ENCODE results near the gene UTP14C. TPM values are rescaled to one million over a fixed set of nuclear protein-coding genes. Genes with fewer than 3 reads are reported as not detected.
"Not testable (repeated sequence)": the region's sequence is repeated elsewhere in the genome, so short reads cannot be mapped to it uniquely, and the experiment has no call there.

The UTP14C gene
- total RNA-seq, 1 experiment from 2014 or later, result 10.1 TPM

GRCh38 chr13:52036037-52036436 is 11.5 kb downstream of the UTP14C start:
- H3K79me2 ChIP-seq (ENCODE audit: low read length), result no peaks in the 10 kb centered on the region
- no peaks in the 10 kb centered on the region for H3K9me2 ChIP-seq (replicated peaks; ENCODE audit: insufficient read depth, low read length)
- H3K27ac ChIP-seq (ENCODE audit: low read length), result no peak overlapping the region
- no peak overlapping the region for H3K9ac ChIP-seq (ENCODE audit: low read length)
- no peak for DNase-seq
- no peak overlapping the region for H2AFZ ChIP-seq (ENCODE audit: low read length)
- no peak overlapping the region for H3K4me3 ChIP-seq (ENCODE audit: low read length)
- no peaks in the 10 kb centered on the region for H3K9me3 ChIP-seq (ENCODE audit: low read length)
- H3K4me1 ChIP-seq (ENCODE audit: low read length), result no peaks in the 10 kb centered on the region
- H4K20me1 ChIP-seq (ENCODE audit: insufficient read depth, low read depth, low read length), result peaks cover 16% of the 10 kb centered on the region; the same call in 1 of the 2 replicates
- no peaks in the 10 kb centered on the region for H3K36me3 ChIP-seq (ENCODE audit: insufficient read depth, low read length)
- no peak overlapping the region for H3K4me2 ChIP-seq (ENCODE audit: low read depth, low read length, poor library complexity, severe bottlenecking)
- no peaks in the 10 kb centered on the region for H3K27me3 ChIP-seq (ENCODE audit: low read length)

- no peaks in the 10 kb centered on the region for H3K4me1 ChIP-seq (ENCODE audit: low read length)
- H3K27me3 ChIP-seq (ENCODE audit: low read length), result no peaks in the 10 kb centered on the region
- H3K79me2 ChIP-seq (ENCODE audit: low read length), result no peaks in the 10 kb centered on the region
- no peak overlapping the region for H3K4me2 ChIP-seq (ENCODE audit: low read depth, low read length, poor library complexity, severe bottlenecking)
- DNase-seq, result no peak
- no peak overlapping the region for H3K9ac ChIP-seq (ENCODE audit: low read length)
- no peaks in the 10 kb centered on the region for H3K9me2 ChIP-seq (replicated peaks; ENCODE audit: insufficient read depth, low read length)
- no peak overlapping the region for H2AFZ ChIP-seq (ENCODE audit: low read length)
- H4K20me1 ChIP-seq (ENCODE audit: insufficient read depth, low read depth, low read length), result no peaks in the 10 kb centered on the region
- no peak overlapping the region for H3K4me3 ChIP-seq (ENCODE audit: low read length)
- no peaks in the 10 kb centered on the region for H3K9me3 ChIP-seq (ENCODE audit: low read length)
- H3K36me3 ChIP-seq (ENCODE audit: insufficient read depth, low read length), result no peaks in the 10 kb centered on the region
- no peak overlapping the region for H3K27ac ChIP-seq (ENCODE audit: low read length)
Observed at GRCh38 chr13:52043675-52044074, 19.2 kb downstream of the UTP14C start.

GRCh38 chr13:52047463-52047862 is 23.0 kb downstream of the UTP14C start:
- Histone ChIP-seq H3K79me2 (ENCODE audit: low read length) (no peaks in the 10 kb centered on the region), H3K27me3 (ENCODE audit: low read length) (no peaks in the 10 kb centered on the region), H3K36me3 (ENCODE audit: insufficient read depth, low read length) (no peaks in the 10 kb centered on the region), H3K9me3 (ENCODE audit: low read length) (no peaks in the 10 kb centered on the region), H3K4me3 (ENCODE audit: low read length) (no peak overlapping the region), H2AFZ (ENCODE audit: low read length) (no peak overlapping the region), H4K20me1 (ENCODE audit: insufficient read depth, low read depth, low read length) (no peaks in the 10 kb centered on the region), H3K9me2 (replicated peaks; ENCODE audit: insufficient read depth, low read length) (no peaks in the 10 kb centered on the region), H3K9ac (ENCODE audit: low read length) (no peak overlapping the region), H3K4me1 (ENCODE audit: low read length) (no peaks in the 10 kb centered on the region), H3K4me2 (ENCODE audit: low read depth, low read length, poor library complexity, severe bottlenecking) (no peak overlapping the region), H3K27ac (ENCODE audit: low read length) (no peak overlapping the region)
- DNase-seq, result no peak

GRCh38 chr13:52048516-52048915 is 24.0 kb downstream of the UTP14C start:
- H3K27me3 ChIP-seq (ENCODE audit: low read length), result no peaks in the 10 kb centered on the region
- H3K4me1 ChIP-seq (ENCODE audit: low read length), result no peaks in the 10 kb centered on the region
- no peak overlapping the region for H3K27ac ChIP-seq (ENCODE audit: low read length)
- no peaks in the 10 kb centered on the region for H3K36me3 ChIP-seq (ENCODE audit: insufficient read depth, low read length)
- H3K9ac ChIP-seq (ENCODE audit: low read length), result no peak overlapping the region
- no peaks in the 10 kb centered on the region for H3K79me2 ChIP-seq (ENCODE audit: low read length)
- DNase-seq, result no peak
- H3K9me2 ChIP-seq (replicated peaks; ENCODE audit: insufficient read depth, low read length), result no peaks in the 10 kb centered on the region
- no peak overlapping the region for H3K4me2 ChIP-seq (ENCODE audit: low read depth, low read length, poor library complexity, severe bottlenecking)
- H2AFZ ChIP-seq (ENCODE audit: low read length), result no peak overlapping the region
- H3K4me3 ChIP-seq (ENCODE audit: low read length), result no peak overlapping the region
- no peaks in the 10 kb centered on the region for H4K20me1 ChIP-seq (ENCODE audit: insufficient read depth, low read depth, low read length)
- H3K9me3 ChIP-seq (ENCODE audit: low read length), result no peaks in the 10 kb centered on the region

- H3K4me1 ChIP-seq (ENCODE audit: low read length), result no peaks in the 10 kb centered on the region
- H3K9me2 ChIP-seq (replicated peaks; ENCODE audit: insufficient read depth, low read length), result no peaks in the 10 kb centered on the region
- H3K9ac ChIP-seq (ENCODE audit: low read length), result no peak overlapping the region
- H4K20me1 ChIP-seq (ENCODE audit: insufficient read depth, low read depth, low read length), result no peaks in the 10 kb centered on the region
- no peak overlapping the region for H3K4me3 ChIP-seq (ENCODE audit: low read length)
- no peaks in the 10 kb centered on the region for H3K36me3 ChIP-seq (ENCODE audit: insufficient read depth, low read length)
- DNase-seq, result no peak
- H2AFZ ChIP-seq (ENCODE audit: low read length), result no peak overlapping the region
- no peaks in the 10 kb centered on the region for H3K79me2 ChIP-seq (ENCODE audit: low read length)
- H3K9me3 ChIP-seq (ENCODE audit: low read length), result no peaks in the 10 kb centered on the region
- no peak overlapping the region for H3K27ac ChIP-seq (ENCODE audit: low read length)
- H3K27me3 ChIP-seq (ENCODE audit: low read length), result no peaks in the 10 kb centered on the region
- H3K4me2 ChIP-seq (ENCODE audit: low read depth, low read length, poor library complexity, severe bottlenecking), result no peak overlapping the region
Observed at GRCh38 chr13:52051400-52051799, 26.9 kb downstream of the UTP14C start.

GRCh38 chr13:52053460-52053859 is 29.0 kb downstream of the UTP14C start:
- no peaks in the 10 kb centered on the region for H3K9me2 ChIP-seq (replicated peaks; ENCODE audit: insufficient read depth, low read length)
- H3K4me2 ChIP-seq (ENCODE audit: low read depth, low read length, poor library complexity, severe bottlenecking), result no peak overlapping the region
- no peaks in the 10 kb centered on the region for H4K20me1 ChIP-seq (ENCODE audit: insufficient read depth, low read depth, low read length)
- H3K9ac ChIP-seq (ENCODE audit: low read length), result no peak overlapping the region
- no peak overlapping the region for H3K27ac ChIP-seq (ENCODE audit: low read length)
- no peaks in the 10 kb centered on the region for H3K79me2 ChIP-seq (ENCODE audit: low read length)
- no peak for DNase-seq
- no peak overlapping the region for H2AFZ ChIP-seq (ENCODE audit: low read length)
- no peaks in the 10 kb centered on the region for H3K9me3 ChIP-seq (ENCODE audit: low read length)
- no peaks in the 10 kb centered on the region for H3K36me3 ChIP-seq (ENCODE audit: insufficient read depth, low read length)
- H3K27me3 ChIP-seq (ENCODE audit: low read length), result no peaks in the 10 kb centered on the region
- no peaks in the 10 kb centered on the region for H3K4me1 ChIP-seq (ENCODE audit: low read length)
- H3K4me3 ChIP-seq (ENCODE audit: low read length), result no peak overlapping the region

- H3K27ac ChIP-seq (ENCODE audit: low read length); H3K9me3 ChIP-seq (ENCODE audit: low read length); H3K27me3 ChIP-seq (ENCODE audit: low read length); H3K4me3 ChIP-seq (ENCODE audit: low read length); H3K4me1 ChIP-seq (ENCODE audit: low read length); H3K9me2 ChIP-seq (replicated peaks; ENCODE audit: insufficient read depth, low read length); H3K79me2 ChIP-seq (ENCODE audit: low read length); DNase-seq; H4K20me1 ChIP-seq (ENCODE audit: insufficient read depth, low read depth, low read length); H3K9ac ChIP-seq (ENCODE audit: low read length); H2AFZ ChIP-seq (ENCODE audit: low read length); H3K4me2 ChIP-seq (ENCODE audit: low read depth, low read length, poor library complexity, severe bottlenecking); H3K36me3 ChIP-seq (ENCODE audit: insufficient read depth, low read length): not testable (repeated sequence)
Observed at GRCh38 chr13:52061064-52061463, 36.6 kb downstream of the UTP14C start.

GRCh38 chr13:52061587-52061986 is 37.1 kb downstream of the UTP14C start:
- Histone ChIP-seq H2AFZ (ENCODE audit: low read length) (no peak overlapping the region), H3K27ac (ENCODE audit: low read length) (no peak overlapping the region), H3K4me2 (ENCODE audit: low read depth, low read length, poor library complexity, severe bottlenecking) (no peak overlapping the region), H3K9ac (ENCODE audit: low read length) (no peak overlapping the region), H3K4me1 (ENCODE audit: low read length) (no peaks in the 10 kb centered on the region), H3K79me2 (ENCODE audit: low read length) (no peaks in the 10 kb centered on the region), H3K36me3 (ENCODE audit: insufficient read depth, low read length) (no peaks in the 10 kb centered on the region), H3K9me2 (replicated peaks; ENCODE audit: insufficient read depth, low read length) (no peaks in the 10 kb centered on the region), H3K9me3 (ENCODE audit: low read length) (no peaks in the 10 kb centered on the region), H3K4me3 (ENCODE audit: low read length) (no peak overlapping the region), H4K20me1 (ENCODE audit: insufficient read depth, low read depth, low read length) (no peaks in the 10 kb centered on the region), H3K27me3 (ENCODE audit: low read length) (no peaks in the 10 kb centered on the region)
- DNase-seq, result no peak

GRCh38 chr13:52067237-52067636 is 42.7 kb downstream of the UTP14C start:
- H3K36me3 ChIP-seq (ENCODE audit: insufficient read depth, low read length), result no peaks in the 10 kb centered on the region
- H3K27ac ChIP-seq (ENCODE audit: low read length), result no peak overlapping the region
- no peak for DNase-seq
- no peak overlapping the region for H3K4me2 ChIP-seq (ENCODE audit: low read depth, low read length, poor library complexity, severe bottlenecking)
- no peaks in the 10 kb centered on the region for H3K79me2 ChIP-seq (ENCODE audit: low read length)
- H3K9me3 ChIP-seq (ENCODE audit: low read length), result peaks cover 10% of the 10 kb centered on the region
- no peak overlapping the region for H3K4me3 ChIP-seq (ENCODE audit: low read length)
- H4K20me1 ChIP-seq (ENCODE audit: insufficient read depth, low read depth, low read length), result no peaks in the 10 kb centered on the region
- no peaks in the 10 kb centered on the region for H3K4me1 ChIP-seq (ENCODE audit: low read length)
- no peak overlapping the region for H2AFZ ChIP-seq (ENCODE audit: low read length)
- H3K9me2 ChIP-seq (replicated peaks; ENCODE audit: insufficient read depth, low read length), result no peaks in the 10 kb centered on the region
- no peak overlapping the region for H3K9ac ChIP-seq (ENCODE audit: low read length)
- H3K27me3 ChIP-seq (ENCODE audit: low read length), result no peaks in the 10 kb centered on the region
